GM21576 (cell line): Measurements from ENCODE around the gene ADIPOR2.

Experiments used
- ATAC-seq: cut with Tn5 transposase; IDR thresholded peaks from one replicate; pipeline ENCODE4 v1.9.1; 2021; ENCODE audit warnings: mild to moderate bottlenecking, moderate library complexity; ENCODE audit not compliant: unreplicated experiment

The ADIPOR2 gene

GRCh38 chr12:1827826-1828805, 137.2 kb downstream of the ADIPOR2 start:
- ATAC-seq = no peak

- no peak for ATAC-seq
Observed at GRCh38 chr12:1828856-1829255, 138.0 kb downstream of the ADIPOR2 start.

GRCh38 chr12:1829306-1829900, 138.5 kb downstream of the ADIPOR2 start:
- no peak for ATAC-seq

GRCh38 chr12:1830401-1830845, 139.6 kb downstream of the ADIPOR2 start:
- ATAC-seq = no peak

- ATAC-seq = no peak
Observed at GRCh38 chr12:1830981-1831963, 140.4 kb downstream of the ADIPOR2 start.

GRCh38 chr12:1832801-1833595, 142.1 kb downstream of the ADIPOR2 start:
- ATAC-seq = no peak

GRCh38 chr12:1833596-1834028, 142.7 kb downstream of the ADIPOR2 start:
- no peak for ATAC-seq

GRCh38 chr12:1834186-1834925, 143.5 kb downstream of the ADIPOR2 start:
- no peak for ATAC-seq

- no peak for ATAC-seq
Observed at GRCh38 chr12:1835211-1836131, 144.6 kb downstream of the ADIPOR2 start.

GRCh38 chr12:1836241-1836803, 145.5 kb downstream of the ADIPOR2 start:
- no peak for ATAC-seq

GRCh38 chr12:1836854-1837421, 146.1 kb downstream of the ADIPOR2 start:
- no peak for ATAC-seq

- ATAC-seq = no peak
Observed at GRCh38 chr12:1837541-1838204, 146.8 kb downstream of the ADIPOR2 start.
